ENCODE measurements around the gene NMD3.

DNA sequence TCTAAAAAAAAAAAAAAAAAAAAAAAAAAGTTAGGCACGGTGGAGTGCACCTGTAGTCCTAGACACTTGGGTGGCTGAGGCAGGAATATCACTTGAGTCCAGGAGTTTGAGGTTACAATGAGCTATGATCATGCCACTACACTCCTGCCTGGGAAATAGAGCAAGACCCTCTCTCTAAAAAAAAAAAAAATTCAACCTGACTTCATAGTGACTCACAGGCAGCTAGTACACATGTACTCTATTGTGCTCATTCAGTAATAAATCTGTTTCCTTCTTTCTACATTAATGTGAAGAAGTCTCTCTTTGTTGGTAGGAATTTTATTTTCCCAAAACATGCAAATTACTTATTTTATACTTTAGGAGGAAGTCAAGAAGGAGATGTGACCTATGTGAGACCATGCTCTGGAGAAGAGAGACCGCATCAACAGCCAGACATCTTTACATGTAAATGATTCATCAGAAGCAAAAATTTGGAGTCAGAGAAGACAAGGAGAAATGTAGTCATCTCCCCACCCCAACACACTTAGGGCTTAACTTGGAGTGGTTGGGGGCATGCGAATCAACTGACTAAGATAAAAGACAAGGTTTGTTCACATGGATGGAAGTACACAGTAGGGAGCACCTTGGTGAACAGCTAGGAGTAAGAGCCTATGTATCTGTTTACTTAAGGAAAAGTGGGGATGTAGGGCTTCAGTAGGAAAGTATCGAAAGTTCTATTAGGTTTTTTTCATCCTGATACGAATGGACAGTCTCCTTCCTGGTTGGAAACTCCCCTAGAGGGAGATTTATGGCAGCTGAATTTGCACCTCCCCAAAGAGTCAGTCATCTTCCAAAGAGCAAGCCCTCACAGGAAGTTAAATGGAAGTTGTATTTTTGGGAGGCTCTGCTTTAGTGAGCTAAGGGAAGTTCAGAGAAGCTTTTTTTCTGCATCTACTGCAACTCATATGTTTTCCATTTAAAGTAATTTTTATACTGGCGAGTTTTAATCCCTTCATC lies 23.0 kb upstream of the NMD3 start:
- TF ChIP-seq CTCF (IDR thresholded peaks at IDR 0.05; ENCODE audit: low read length) (no peak), EZH2 (IDR thresholded peaks at IDR 0.05; ENCODE audit: borderline replicate concordance, low read length) (no peak)
